ENCODE results near the gene TNNT2.
A peak's percentile ranks its signal among the peaks of the same experiment; 100 is the strongest.

TNNT2 gene

DNA sequence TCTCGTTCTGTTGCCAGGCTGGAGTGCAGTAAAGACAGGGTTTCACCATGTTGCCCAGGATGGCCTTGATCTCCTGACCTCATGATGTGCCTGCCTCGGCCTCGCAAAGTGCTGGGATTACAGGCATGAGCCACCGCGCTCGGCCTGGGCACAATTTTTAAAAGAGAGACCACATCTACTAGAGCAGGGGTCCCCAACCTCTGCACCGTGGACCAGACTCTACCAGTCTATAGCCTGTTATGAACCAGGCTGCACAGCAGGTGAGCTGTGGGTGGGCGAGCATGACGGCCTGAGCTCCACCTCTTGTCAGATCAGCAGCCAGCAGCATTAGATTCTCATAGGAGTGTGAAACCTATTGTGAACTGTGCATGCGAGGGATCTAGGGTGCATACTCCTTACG is 20.8 kb downstream of the TNNT2 start:
- no peak for DNase-seq (ENCODE audit: low spot score)

DNA sequence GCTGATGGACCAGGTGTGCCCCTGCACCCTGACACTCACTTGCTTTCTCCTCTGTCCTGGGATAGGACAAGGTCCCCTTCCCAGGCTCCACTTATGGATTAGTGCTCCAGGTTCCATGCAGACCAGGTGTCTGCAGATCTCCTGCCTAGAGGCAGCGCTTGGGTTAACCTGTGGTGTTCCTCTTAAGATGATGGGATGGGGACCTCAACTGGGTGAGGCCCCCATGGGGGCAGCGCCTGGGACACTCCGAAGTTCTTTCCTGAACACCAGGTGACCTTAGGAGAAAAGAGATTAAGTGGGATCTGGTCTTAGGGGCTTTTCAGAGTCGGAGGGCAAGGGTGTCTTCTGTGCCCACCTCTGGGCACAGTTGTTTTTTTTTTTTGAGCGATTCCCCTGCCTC is 21.2 kb downstream of the TNNT2 start:
- no peak for DNase-seq (ENCODE audit: low spot score)

DNA sequence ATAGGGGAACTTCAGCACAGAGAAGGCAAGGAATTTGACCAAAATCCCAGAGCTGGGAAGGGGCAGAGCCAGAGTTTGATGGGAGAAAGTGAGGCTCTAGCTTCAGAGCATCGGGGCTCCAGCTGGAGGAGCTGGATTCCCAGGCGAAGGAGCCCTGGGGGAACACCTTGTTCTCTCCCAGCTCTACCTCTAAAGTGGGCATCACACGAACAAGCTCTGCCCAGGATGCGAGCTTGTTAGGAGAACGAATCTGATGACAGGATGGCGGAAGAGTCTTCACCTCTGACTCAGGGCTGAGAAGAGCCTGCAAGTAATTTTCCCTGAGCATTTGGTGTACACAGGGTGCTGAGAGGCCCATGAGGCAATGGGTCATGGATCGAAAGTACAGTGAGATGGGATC is 22.0 kb downstream of the TNNT2 start:
- no peak for DNase-seq (ENCODE audit: low spot score)

DNA sequence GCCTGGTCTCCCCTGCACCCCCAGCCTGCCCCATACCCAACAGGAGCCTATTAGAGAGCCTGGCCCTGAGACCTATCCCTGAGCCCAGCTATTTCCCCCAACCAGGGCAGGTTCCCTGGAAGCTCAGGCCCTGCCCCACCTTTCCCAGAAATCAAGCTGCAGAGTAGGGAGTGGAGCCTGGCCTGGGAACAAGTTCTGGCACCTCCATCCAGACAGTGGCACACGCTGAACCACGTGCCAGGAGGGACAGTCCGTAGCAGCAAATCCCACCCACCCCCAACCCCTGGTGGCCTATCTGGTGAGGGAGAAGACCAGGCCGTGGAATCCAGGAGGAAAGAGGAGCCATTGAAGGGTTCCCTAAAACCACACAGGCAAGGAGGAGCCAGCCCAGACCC is 22.6 kb downstream of the TNNT2 start:
- no peak for DNase-seq (ENCODE audit: low spot score)

DNA sequence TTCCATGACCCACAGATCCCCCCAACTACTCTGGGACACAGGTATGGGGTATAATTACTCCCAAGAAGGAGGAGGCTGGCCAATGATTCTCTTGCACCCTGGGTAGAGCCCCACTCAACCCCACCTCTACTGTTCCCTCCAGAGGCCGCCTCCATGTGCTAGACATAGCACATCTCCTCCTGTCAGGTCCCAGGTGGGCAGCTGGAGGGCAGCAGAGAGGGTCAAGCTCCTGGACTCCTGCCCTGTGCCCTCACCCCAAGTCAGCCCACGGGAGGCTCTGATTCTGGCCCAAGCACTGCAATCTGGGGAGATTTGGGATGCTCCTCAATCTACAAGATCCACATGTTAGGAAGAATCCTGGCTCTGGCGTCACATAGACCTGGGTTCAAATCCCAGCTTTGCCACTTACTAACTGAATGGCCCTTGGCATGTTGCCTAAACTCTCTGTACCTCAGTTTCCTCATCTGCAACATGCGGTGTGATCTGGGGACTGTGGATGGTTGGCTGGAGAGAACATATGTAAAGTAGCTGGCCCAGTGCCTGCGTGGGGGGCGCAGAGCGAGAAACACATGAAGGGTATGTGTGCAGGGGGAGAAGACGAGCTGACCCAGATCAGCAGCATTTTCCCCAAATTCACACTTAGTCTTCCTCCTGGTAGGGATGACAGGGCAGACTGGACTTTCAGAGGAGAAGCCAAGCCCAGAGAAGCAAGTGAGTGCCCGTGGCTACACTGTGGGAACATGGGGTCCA is 23.2 kb downstream of the TNNT2 start:
- DNase-seq (ENCODE audit: low spot score) = no peak

DNA sequence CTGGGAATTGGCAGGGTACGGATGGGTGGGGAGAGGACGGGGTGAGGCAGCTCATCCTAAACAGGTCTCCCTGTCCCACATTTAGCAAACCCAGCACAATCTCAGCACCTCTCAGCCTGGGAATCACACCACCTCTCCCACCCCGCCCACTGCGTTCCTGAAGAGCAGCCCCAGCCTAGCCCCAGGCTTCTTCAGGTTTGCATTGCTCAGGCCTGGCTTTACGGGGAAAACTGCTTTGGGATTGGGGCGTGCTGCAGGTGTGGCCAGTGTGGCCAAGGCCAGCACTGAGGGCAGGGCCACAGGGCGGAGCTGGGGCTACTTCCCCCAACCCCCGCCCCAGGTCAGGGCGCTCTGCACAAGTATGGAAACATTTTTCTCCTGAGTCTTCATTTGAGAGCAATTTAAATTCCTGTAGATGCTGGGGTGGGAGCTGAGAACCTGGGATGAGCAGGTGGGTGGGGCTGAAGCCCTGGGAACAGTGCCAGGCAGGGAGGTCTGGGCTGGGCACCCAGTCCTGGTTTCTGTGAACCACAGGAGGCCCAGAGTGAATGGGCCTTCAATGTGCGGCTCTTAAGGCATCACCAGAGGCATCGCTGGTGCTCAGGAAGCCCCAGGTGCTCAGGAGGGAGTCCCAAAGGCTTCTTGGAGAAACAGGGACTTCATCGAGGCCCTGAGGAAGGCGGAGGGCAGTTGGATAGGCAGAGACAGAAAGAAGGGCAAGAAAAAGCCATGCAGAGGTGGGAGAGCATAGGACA is 24.1 kb downstream of the TNNT2 start:
- no peak for DNase-seq (ENCODE audit: low spot score)

DNA sequence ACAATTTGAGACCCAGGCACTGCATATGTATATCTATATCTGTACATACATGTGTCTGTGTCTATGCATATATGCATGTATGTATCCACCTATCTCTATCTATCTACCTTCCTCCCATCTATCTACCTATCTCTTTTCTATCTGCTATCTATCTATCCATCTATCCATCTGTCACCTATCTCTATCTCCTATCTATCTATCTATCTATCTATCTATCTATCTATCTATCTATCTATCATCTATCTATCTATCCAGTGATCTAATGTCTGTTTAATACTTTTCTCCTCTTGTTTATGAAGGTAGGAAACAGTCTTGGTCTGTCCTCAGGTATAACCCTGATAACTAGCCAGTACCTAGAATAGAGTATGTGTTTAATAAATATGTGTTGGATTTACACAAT is 25.9 kb downstream of the TNNT2 start:
- DNase-seq (ENCODE audit: low spot score) = no peak

DNA sequence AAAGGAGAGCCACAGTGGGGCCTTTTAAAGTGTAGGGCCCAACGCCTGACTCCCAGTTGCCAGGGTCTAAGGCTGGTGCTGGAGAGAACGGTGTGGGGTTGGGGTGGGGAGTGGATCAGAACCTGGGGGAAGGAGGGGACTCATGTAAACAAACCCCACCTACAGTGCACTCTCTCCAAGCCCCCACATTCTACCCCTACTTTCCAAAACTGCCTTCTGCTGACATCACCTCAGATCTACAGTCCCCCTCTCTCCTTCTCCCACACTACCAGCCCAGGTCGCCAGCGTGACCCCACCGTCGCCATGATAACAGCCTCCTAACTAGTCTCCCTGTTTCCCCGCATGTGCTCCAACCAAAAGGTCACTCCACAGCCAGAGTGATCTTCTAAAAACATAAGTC is 26.6 kb downstream of the TNNT2 start:
- DNase-seq (ENCODE audit: low spot score) = no peak

DNA sequence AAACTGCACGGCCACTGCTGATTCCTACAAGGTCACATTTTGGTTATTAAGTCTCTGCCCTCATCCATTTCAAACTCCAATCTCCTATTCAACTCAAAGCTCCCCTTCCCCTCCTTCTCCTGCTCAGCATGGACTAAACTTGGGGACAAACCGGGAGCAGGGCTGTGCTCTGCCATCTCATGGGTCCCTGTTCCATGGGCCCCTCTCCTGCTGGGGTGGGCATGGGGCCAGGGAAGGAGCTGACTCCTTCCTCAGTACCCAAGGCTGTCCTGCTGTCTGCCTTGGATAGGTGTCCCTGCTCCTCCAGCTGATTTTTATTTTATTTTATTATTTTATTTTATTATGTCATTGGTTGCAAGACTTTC is 27.1 kb downstream of the TNNT2 start:
- DNase-seq (ENCODE audit: low spot score) = no peak

DNA sequence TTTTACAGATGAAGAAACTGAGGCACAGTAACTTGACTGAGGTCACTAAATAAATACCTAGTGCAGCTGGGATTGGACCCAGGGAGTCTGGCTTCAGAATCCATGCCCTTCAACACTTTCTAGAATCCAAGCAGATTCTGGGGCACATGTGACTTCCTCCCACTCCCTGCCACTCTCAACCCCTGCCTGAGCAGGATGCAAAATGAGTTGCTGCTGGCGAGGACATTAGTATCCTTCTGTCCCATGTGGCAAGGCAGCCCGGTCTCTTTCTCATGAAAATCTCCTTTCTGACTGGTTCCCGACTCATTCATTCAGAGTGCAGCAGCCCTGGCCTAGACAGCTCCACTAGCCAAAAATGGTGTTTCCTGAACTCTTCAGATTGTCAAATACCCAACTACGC is 28.4 kb downstream of the TNNT2 start:
- DNase-seq (ENCODE audit: low spot score) = no peak

DNA sequence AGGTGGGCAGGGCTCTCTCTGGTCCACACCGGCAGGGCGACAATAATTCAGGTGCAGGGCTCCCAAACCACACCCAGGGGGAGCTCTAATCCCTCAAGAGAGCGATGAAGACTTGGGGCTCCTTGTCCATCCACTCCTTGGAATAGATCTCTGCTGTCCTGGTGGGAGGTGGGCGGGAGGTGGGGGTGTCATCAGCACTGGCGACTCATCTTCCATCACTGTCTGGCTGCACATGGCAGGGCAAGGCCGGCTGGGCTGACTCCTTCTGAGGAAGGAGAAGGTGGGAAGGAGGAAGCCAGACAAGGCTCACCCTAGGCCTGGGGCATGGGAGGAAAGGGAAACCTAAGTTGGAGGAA is 29.3 kb downstream of the TNNT2 start:
- DNase-seq (ENCODE audit: low spot score) = peak; percentile 41

DNA sequence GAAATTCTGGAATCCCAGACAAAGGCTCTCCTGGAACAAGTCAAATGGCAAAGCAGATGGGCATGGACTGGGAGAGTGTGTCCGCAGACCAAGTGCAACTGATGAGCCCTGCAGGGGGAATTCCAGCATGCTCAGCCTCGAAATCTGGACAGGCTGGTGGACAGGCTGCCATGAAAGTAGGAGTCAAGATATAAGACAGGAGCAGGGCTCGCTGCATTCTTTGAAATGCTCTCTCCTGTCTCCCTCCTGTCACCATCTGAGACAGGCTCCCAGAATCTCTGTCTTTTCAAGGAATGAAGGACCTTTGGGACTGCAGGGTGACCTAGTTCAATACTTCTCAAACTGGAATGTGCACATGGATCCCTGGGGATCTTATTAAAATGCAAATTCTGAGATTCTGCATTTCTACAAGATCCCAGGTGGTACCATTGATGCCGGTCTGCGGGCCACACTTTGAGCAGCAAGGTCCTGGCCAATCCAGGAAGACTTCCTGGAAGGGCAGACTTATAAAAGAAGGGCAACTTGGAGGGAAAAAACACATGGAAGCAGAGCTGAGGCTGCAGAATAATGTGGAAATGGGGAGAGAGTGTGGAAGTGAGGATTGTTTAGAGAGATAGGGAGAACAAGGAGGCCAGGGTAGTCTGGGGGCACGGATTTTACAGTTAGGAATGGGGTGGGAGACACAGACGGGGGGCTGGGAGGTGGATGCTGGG is 29.8 kb downstream of the TNNT2 start:
- DNase-seq (ENCODE audit: low spot score) = no peak

DNA sequence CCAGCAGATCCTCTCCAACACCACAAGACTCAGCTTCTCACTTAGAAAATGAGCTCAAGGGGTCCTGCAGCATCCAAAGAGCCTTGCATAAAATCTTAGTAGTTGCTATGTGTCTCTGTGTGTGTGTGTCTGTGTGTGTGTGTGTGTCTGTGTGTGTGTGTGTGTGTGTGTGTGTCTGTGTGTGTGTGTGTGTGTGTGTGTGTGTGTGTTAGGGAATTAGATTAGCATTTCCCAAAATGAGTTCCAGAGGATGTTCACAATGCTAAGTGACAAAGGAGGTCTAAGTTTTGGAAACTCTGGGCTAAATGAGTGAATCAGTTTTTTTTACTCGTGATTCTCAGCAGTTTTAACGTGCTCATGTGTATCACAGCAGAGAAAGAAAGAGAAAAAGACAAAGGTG is 30.5 kb downstream of the TNNT2 start:
- DNase-seq (ENCODE audit: low spot score) = no peak

DNA sequence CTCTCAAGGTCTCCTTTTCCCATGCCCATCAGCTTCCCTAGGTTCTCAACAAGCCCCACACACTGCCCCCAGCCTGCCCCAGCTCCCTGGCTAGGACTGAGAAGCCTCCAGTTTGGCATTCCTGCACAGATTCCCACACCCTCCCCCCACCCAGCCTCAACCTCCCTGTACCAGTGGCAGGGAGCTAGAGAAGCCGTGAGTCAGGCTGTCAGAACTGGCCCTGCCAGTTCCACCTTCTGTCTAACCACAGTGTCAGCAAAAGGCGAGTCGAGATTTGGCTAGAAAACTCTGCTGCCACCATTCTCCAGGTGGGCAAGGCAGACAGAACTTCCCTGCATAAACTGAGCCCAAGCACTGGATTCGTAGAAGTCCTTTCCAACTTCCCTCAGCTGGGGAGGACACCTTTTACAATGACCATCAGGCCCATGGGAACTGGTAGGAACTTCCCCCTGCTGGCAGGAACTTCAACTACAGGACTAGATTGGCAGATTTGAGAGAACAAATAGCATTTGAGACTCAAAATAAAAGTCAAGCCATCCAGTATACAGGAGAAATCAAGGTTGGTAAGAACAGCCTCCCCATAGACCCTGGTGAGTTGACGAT is 31.0 kb downstream of the TNNT2 start:
- DNase-seq (ENCODE audit: low spot score) = peak; percentile 23

DNA sequence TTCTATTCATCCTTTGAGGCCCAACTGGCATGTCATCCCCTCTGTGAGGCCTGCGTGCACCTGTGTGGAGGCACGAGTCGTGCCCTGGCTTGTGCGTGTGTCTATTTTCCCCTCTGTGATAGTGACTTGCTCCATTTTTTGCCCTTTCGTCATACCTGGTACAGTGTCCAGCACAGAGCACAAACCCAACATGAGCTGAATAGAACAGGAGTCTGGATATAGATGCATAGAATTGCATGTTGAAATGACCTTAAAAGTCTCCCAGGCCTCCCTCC is 32.5 kb downstream of the TNNT2 start:
- no peak for DNase-seq (ENCODE audit: low spot score)

DNA sequence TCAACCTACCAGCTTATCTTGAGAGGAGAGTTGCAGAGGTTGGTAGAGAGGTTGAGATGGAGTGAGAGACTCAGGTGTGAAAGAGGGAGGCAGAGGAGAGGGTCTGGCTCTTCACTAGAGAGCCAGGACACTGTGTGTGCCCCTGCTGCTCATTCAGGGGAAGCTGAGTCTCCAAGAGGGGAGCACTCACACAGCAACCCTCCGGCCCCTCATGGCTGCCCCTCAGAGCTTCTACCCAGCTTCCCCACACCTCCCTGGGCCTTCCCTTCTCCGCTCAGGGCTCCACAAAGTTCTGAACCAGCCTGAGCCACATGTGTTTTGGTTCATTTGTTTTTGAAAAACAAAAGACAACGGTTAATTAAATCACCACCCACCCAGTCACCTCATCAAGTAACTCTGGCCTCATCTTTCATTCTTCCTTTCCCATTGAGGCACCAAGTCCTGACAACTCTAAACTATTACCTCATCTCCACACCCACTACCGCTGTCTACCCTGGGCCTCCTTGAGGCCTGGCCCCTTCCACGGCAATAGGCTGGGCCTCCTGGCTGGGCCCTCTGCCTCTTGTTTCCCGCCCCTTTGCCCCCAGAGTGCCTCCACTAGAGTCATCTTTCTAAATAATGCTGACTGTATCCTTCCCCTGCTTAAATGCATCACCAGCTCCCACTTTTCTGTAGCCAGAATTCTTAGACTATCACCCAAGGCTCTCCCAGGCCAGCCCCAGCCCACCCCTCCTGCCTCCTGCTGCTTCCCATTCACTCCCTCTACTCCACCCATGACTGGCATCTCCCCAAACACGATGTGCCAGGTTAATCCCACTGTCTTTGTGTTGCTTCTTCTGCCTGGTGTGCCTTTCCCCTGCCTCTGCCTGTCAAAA is 33.0 kb downstream of the TNNT2 start:
- DNase-seq (ENCODE audit: low spot score) = no peak

DNA sequence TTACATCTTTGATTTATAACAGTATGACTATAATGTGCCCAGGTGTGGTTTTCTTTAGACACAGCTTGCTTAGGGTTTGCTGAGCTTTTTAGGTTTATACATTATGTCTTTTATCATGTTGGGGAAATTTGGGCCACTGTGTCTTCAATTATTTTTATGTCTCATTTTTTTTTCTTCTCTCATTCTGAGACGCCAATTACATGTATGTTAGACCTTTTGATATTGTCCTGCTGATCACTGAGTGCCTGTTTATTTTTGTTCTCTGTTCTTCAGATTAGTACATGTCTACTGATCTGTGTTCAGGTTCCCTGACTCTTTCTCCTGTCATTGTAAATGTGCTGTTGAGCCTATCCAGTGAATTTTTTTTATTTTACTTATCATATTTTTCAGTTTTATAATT is 36.1 kb downstream of the TNNT2 start:
- no peak for DNase-seq (ENCODE audit: low spot score)

DNA sequence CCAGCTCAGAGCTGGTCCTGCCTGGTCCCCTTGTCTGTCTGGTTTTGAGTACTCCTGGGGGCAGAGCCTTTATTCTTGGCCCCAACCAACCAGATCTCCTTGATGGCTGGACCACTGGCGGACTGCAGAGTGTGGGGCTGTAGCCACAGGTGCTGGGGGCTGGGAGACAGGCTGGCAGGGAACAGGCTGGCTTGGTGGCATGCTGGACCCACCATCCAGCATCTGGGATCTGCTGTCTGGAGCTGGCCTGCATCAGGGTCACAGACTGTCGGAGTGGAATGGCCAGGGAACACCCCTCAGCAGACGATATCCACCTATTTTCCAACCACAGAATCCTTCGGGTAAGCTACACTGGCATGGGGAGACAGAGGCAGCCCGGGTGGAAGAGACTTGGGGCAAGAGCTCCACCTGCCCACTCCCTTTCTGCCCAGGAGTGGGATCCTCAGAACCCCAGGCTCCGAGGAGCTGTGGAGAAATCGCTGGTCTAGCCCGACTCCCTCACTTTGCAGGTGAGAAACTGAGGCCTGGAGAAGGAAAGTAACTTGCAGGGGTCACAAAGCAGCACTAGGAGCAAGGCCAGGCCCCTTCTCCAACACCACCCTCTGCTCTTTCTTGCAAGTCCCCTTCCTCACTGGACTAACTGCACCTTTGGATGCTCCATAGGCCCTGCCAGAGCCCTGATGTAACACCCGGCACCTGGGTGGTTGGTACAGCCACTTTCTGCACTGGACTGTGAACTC is 40.6 kb downstream of the TNNT2 start:
- DNase-seq (ENCODE audit: low spot score) = no peak

DNA sequence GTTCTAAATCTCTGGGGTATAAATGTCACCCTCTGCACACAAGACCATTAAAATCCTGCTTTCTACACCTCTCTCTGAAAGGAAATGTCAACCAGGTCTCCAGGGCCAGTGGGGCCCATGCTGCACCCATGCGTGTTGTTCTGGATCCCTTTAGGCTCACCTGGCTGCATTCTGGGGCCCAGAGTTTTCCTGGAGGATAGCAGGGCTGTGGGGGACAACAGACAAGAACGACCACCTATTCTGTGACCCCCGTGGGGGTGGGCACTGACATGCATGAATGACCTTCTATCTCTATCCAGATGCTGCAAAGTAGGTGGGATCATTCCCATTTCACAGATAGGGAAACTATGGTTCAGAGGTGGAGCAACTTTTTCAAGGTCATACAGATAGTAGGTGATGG is 41.6 kb downstream of the TNNT2 start:
- DNase-seq (ENCODE audit: low spot score) = no peak

DNA sequence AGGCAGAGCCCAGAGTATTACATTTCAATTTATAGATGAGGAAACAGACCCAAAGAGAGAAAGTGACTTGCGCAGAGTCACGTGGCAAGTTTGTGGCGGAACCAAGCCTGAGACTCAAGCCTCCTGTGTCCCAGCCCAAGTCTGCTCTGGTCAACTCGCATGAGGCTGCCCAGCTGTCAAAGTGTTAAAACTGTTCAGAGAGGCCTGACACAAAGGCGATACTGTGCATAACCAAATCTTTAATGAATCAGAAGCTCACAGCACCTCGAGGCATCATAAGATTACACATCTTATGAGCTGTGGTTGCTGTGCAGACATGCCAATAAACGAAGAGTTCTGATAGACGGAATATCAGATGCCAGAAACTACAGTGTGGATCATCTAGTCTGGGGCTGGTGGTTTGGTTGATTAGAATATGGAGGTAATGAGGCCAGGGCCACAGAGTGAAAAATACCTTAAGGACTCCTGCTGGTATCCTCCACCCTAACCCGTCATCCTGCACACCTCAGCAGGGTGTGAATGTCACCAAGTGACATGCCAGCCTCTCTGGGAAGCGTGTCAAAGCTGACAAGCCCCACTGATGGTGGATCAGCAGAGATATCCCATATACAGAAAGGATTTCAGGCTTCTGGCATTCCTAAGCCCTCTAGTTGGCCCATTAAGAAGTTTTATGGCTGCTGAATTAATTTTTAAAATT is 42.2 kb downstream of the TNNT2 start:
- no peak for DNase-seq (ENCODE audit: low spot score)
